GM18502 (cell line): ENCODE results near the gene SPATA9.

Experiments
- ATAC-seq: cut with Tn5 transposase; IDR thresholded peaks from one replicate; pipeline ENCODE4 v1.9.1; 2021; ENCODE audit warnings: mild to moderate bottlenecking; ENCODE audit not compliant: unreplicated experiment, poor library complexity

Gene SPATA9

GRCh38 chr5:95621839-95622629, 60.8 kb downstream of the SPATA9 start:
- no peak for ATAC-seq

GRCh38 chr5:95620870-95621838, 61.6 kb downstream of the SPATA9 start:
- ATAC-seq = peak; percentile 55

- ATAC-seq = peak; percentile 65
These were observed 62.5 kb downstream of the SPATA9 start, which contains the start of gene GPR150 for GRCh38 chr5:95620030-95620869. Gene GPR150, plus strand, starts transcription at chr5:95620087. Its CDS starts 189 bp downstream, at chr5:95620276.

GRCh38 chr5:95619514-95620029, 63.2 kb downstream of the SPATA9 start:
- no peak for ATAC-seq

- no peak for ATAC-seq
These were observed 63.7 kb downstream of the SPATA9 start for GRCh38 chr5:95619096-95619495.

- no peak for ATAC-seq
These were observed 65.7 kb downstream of the SPATA9 start for GRCh38 chr5:95617057-95617456.

- peak; percentile 60 for ATAC-seq
These were observed 67.7 kb downstream of the SPATA9 start for GRCh38 chr5:95615164-95615467.

GRCh38 chr5:95613514-95613913, 69.3 kb downstream of the SPATA9 start:
- no peak for ATAC-seq

- ATAC-seq = no peak
These were observed 71.4 kb downstream of the SPATA9 start for GRCh38 chr5:95611396-95611795.

- ATAC-seq = no peak
These were observed 72.2 kb downstream of the SPATA9 start for GRCh38 chr5:95610546-95610945.

GRCh38 chr5:95609711-95610110, 73.1 kb downstream of the SPATA9 start:
- ATAC-seq = no peak
